Stimulated activated CD4-positive, alpha-beta T cell treated with anti-CD3 and anti-CD28 coated beads, Interleukin-15, amount 100 ng/mL, for 48 hours (primary cell): ENCODE results near the gene SALL1.

Experiments
- DNase-seq, 2 donors: peaks; one replicate each; pipeline ENCODE4 v3.0.0-alpha.2; 2020; ENCODE audit warnings: low read depth in 2 of 2

SALL1 gene

DNA sequence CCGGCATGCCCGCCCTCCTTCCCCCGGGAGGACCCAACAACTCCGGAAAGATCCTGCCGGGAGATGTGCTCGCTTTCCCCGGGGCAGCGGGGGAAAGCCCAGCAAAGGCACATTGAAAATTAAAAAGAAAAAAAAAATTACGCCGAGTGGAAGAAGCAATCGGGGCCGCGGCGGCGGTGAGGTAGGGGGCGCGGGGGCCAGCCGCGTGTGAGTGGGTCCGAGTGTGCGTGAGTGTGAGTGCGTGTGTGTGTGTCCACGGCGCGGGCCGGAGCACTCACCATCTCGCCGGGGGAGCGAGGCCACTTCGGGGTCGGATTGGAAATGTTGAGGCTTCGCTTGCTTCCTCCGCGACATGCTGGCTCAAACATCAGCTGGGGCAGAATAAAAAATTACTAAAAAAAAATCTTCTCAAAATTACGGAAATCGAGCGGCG is at the start of gene SALL1:
Gene SALL1, minus strand, starts transcription at position 383 of the 433 bp plus-strand sequence. Its CDS starts 29 bp downstream, at position 354.
- DNase-seq: no peak

DNA sequence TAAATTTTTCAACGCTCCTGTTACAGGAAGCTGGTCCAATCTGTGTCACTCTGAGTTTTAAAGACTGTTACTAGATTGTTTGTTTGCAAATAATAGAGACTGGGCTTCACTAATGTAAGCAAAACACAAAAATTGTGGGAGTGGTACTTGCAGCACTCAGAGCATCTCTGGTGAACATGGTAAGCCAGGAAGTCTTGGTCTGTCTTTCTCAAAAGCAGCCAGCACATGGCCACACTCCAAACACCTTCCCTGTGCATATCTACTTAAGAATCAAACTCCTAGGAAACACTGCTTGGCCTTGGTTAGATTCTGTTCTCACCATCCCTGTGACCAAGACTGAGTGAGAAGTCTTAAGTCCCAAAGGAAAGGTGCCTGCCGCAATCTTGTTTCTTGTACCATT is 49.7 kb upstream of the SALL1 start:
- no peak for DNase-seq

DNA sequence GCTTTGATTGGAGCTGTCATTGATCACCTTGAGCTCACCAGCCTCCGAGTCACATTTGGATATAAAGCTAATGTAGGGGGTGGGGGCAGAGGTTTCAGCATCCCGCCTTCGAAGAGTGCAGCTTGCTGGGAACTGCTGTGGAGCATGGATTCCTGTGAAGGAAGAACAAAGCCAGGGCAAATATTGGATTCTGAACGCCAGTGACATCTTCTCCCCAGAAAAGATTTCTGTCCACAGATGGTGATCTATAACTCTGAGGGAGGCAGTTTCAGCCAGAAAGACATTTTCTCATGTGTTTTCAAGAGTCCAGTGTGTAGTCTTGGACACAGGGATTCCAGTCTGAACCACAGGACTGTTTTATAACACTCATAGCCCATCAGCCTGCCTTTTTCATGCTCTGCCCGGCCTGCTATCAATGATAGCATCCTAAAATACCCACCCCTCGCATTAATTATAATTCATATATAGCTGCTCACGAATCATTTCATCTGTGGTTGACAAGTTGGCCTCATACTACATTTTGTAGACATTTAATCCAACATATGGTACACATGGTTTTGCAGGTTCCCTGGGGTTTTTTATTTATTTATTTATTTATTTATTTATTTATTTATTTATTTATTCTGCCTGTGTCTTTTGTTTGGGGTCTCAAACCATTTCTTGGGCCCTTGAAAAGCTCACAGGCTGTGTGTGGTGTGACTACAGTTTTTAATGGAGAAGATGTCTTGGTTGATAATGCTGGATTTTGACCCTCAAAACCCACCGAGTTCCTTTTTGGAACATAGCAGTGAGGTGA is 47.1 kb upstream of the SALL1 start:
- no peak for DNase-seq

DNA sequence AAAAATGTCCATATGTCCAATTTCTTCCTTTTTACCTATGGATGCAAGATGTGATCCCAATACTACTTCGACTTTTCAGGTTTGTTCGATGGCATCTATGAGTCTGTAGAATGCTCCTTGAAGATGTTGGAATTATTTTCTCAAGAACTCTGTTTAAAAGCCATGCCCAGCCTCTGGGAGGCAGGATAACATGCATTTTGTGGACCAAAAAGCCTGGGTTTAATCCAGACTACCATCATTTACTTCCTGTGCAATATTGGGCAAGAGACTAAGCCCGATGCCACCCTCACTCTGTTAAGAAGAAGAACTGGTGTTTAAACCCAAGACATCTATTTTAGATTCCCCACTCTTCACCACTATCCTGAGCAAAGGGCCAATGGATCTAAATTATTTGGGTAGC is 42.8 kb upstream of the SALL1 start:
- DNase-seq: no peak

DNA sequence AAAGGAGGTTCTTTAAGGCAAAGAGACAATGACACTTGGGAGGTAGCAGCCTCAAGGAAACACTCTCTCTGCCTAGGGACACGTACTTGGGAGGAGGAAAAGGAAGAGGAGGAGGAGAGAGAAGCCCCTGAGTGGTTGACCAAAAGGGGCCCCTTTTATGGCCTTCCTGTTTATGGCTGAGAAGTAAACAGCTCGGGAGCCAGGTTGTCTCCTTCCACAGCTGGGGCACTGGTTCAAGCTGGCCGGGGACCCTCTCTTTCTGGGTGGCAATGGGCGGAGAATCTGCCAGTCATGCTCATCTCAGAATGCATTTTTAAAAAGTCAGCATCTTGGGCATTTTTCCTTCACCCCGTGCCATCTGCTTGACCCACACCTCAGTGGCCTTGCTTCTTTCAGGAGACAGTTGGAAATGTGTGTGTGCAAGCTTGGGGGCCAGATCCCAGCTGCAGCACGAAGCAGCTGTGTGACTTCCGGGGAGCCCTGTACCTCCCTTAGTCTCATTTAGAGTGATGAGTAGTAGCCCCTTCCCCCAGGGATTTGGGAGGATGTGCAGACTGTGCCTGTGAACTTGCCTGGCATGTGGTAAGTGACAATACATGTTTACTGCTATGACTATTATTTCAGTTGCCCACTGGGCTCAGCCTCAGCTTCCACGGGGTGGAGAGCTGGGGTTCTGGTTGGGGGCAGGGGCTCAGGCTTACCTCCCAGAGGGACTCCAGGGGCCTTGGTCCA is 33.8 kb upstream of the SALL1 start:
- no peak for DNase-seq

DNA sequence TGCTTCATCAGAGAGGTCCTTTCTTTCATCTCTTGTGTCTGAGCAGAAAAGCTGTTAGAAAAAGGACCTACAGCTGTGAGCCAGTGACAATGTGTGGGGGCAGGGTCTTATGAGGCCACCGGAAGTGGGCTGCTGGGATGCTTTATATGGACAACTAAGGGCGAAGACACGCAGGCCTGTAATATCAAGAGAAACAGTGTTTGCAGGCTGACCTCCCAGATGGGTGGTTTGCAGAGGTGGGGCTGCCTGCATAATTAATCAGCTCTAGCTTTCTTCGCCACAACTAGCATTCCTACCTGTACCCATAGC is 30.4 kb upstream of the SALL1 start:
- no peak for DNase-seq

DNA sequence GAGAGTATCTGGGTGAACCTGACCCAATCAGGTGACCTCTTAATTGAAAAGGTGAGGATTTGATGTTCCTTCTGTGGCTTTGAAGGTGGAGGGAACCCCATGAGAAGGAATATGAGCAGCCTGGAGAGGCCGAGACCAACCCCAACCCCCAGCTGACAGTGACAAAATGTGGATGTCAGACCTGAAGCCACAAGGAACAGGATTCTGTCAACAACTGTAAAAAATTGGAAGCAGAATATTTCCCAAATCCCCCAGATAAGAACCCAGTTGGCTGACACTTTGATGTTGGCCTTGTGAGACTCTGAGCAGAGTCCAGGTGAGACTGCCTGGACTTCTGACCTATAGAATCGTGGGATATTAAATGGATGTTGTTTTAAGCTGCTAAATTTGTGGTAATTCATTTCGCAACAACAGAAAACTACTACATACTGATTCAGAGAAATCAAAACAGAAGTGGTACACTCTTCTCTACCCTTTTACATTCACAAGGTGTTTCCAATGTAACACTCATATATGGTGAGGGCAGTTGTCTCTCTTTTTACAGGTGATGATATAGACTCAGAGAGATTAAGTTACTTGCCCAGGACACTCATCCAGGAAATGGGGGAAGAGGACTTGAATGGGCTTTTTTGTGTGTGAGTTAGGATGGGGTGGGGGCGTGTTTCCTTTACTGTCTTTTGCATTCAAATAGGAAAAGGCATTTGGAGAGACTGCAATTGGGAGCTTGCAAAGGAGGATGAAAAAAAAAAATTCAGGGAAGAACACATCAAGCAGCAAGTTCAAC is 29.8 kb upstream of the SALL1 start:
- DNase-seq: no peak

DNA sequence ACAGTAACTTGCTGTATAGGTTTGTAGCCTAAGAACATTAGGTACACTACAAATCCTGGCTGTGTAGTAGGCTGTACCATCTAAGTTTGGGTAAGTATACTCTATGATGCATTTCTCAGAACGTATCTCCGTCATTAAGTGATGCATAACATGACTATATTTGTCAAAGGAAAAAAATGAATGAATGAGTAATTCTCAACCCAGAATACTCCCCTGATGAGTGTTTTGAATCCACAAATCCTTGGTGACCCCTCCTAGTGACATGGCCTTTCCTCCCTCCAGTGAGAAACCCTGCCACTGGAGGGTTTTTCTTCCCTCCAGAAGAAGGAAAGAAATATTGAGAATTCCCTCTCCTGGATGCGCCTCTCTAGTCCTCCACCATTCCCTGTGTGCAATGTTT is 24.0 kb upstream of the SALL1 start:
- DNase-seq: no peak

DNA sequence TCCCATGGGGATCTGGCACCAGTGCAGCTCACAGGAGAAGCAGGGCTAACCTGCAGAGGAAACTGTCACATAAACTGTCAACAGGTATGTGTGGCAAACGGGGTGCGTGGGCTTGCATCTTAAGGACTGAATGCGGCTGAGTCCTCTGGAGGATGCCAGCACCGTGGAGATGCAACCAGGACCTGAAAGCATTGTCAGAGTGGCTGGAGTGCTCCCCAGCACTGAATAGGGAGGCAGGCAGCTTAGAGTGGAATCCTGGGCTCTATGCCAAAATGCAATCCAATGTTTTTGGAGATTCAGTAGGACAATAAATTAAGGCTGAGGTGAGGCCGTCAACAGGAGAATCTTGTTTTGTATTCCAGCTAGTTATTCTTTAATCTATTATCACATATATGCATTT is 21.3 kb upstream of the SALL1 start:
- DNase-seq: no peak

DNA sequence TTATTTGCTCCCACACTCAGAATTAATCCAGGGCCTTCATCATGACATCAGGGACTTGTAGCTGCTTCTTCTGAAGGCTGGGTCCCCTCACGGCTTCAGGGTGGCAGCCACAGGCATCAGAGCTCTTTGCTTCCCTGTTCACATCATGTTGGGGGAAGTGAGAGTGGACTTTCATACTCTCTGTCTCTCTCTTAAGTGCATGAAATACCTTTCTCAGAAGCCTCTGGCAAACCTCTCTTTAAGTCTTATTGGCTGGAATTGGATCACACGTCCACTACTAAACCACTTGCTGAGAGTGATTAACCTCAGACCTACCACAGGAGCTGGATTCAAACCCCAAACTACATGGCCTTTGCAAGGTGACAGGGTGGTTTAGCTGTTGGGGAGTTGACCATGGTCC is 17.7 kb upstream of the SALL1 start:
- DNase-seq: no peak

DNA sequence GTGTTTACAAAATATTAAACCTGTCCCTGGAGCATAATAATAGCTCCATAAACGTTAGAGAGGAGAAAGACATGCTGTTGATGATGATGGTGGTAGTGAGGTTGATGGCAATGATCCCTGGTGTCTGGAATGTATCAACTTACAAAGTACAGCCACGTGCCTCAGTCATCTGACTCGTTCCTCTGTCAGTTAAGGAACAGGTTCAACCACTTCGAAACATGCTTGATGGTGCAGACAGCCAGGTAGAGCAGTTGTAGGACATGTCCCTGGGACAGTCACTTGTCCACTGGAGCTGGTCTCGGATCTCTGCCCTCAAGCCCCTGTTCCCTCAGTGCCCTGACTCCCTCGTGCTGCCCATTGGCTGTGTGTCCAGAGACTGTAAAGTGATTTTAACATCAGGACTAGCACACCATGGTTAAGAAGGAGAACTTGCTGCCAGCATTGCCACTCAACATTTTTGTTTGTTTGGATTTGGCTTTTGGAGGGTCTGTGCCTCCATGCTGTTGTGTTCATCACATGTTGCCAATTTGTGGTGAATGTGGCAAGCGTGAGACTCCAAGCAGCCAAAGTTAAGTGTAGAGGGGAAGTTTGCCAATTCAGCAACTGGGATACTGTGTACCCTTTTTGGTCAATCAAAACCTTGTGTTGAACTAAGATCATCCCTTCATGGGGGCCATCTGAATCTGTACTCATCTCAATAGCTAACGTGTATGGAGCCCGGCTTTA is 16.3 kb upstream of the SALL1 start:
- no peak for DNase-seq

DNA sequence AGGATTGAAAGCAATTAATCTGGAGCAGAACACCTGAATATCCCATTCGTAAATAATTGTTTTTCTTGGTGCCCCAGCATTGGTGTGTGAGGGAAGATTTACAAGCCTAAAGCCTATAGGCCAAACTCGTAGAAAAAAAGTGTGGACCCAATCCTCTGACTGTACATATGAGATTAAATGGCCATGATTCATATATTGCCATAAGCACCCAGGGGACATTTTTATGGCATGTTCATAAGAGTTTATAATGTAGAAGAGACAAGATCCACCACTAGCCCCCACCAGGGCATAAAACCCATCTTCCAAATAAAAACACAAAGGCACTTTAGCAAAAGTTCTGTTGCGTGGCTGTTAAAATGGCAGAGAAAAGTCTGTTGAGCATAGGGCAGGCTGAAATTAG is 15.5 kb upstream of the SALL1 start:
- DNase-seq: no peak

DNA sequence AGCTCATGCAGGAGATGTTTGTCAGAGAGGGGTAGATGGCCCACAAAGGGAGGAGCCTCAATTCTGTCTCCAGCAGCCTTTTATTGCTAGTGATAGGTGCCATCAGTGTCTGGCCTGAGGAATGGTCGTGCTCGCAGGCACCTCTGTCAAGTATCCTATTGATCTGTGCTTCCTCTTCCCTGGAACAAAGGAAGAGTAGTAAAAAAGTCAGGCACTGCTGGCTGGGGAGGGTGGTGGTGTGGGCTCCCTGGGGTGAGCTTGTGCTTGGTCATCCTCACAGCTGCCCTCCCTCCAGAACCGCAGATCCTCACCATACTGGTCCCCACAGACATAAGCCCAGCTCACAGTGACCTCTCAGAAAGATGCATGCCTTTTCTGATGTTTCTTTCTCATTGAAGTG is 15.0 kb upstream of the SALL1 start:
- DNase-seq: no peak

DNA sequence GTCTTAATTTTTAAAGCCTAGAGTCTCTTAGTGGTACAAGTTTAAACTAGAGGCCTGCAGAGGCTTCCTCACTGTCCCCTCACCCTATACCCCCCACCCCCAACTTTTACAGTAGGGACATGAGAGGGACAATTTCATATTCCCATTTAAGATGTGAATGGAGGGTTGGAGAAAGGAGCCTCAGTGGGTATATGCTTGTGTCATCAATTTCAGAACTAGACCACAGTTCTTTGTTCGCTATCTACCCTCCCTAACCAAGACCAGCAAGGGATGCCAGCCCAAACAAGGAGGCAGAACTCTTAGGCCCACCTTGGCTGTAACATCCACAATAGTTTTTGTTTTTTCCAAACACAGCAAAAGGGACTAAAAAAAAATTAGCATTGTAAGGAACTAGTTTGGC is 14.0 kb upstream of the SALL1 start:
- no peak for DNase-seq

DNA sequence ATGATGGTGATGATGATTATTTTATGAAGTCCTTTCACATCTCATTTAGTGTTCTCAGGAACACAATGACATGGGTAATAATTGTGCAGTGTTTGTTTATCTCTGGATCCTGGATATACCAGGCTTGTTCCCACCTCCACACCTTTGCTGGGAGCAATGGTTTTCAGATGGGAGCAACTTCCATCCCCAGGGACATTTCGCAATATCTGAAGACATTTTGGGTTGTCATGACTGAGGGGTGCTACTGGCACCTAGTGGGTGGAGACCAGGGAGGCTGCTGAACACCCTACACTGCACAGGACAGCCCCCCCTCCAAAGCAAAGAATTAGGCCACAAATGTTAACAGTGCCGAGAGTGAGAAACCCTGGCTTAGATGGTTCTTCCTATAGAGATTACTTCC is 13.5 kb upstream of the SALL1 start:
- no peak for DNase-seq

DNA sequence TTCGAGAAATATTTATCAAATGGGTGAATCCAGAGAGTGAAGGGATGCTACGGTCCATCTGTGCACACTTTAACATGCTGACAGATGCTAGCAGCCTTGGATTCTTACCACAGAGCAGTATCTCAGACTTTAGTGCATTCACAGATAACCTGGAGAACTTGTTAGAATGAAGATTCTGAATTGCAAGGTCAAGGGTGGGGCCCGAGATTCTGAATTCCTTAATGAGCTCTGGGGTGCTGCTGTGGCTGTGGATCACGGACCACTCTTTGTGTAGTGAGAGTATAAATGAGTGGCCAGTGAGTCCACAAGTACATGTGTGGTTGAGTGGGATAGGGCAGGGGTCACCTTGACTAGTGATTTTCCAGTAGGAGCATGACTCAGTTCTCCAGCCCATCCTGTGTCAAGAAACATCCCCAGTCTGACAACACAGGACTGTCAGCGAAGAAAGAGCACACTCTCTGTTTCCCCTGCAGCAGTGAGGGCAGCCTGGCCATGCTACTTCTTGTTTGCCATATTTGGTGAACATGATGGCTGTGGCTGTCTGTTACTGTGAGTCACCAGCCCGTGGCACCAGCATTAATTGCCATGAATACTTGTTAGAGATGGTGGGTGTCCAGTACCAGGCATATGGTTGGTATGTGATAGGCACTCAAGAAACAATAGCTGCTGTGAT is 13.0 kb upstream of the SALL1 start:
- DNase-seq: no peak

DNA sequence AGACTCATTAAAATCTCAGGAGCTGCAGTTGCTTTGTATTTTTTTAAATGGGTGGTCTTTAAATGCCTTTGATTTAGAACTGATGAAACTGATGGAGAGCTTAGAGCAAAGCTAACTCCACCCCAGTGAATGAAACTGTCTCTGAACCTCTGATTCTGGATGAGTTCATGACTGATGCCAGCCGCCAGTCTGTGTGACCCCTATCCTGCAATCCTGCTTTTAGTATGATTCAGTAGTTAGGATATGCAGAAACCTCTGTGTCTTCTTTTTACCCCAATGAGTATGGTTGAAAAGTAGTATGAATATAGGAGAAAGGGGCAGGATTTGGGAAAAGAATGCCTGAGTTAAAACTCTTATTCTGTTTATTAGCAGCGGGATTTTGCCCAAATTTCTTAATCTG is 12.3 kb upstream of the SALL1 start:
- no peak for DNase-seq

DNA sequence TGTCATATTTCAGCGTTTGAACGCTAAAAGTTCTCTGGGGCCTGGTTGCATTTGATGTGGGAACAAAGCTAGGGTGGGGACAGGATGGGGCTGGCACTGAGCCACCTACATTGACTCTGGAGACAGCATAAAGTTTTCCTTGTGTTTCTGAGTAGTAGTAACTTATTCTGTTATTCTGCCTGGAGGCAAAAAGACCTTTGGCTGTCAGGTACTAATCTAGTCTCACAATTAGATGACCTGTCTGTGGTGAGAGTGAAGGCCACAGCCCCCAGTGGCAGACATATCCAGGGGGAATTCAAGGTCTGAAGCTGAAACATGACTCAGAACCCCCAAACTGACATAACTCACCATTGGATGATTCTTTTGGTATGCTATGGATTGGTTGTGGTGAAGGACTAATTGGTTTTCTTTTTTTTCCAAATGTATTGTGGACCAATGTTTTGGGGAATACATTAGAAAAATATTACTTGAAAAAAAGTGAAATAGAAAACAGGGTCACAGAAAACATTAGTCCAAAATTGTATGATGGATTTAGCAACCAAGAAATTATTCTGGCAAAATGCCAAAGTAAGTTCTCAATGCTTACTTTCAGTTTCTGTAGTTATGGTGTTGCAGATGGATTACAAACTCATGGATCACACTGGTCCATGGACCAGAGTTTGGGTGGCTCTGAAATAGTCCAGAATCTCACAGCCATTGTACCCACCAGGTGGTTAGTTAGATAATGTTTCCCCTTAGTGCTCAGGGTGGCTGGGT is 10.5 kb upstream of the SALL1 start:
- DNase-seq: no peak

DNA sequence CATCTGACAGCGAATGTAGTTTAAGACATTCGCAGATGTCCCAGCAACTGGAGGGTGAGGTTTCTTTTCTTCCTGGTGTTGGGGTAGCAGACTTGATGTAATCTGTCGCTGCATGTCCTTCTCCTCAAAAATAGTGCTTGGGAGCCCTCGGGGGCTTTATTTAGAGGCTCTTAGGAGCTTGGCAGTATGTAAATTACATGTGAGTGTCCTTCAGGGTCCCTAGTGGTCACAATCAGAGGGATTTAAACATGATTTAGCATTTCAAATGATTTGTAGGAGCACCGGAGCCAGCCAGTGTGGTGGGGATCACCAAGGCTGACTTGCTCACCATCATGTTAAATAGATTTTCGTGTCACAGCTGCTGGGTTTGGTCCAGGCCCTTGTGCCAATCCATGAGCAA is 8.8 kb upstream of the SALL1 start:
- no peak for DNase-seq

DNA sequence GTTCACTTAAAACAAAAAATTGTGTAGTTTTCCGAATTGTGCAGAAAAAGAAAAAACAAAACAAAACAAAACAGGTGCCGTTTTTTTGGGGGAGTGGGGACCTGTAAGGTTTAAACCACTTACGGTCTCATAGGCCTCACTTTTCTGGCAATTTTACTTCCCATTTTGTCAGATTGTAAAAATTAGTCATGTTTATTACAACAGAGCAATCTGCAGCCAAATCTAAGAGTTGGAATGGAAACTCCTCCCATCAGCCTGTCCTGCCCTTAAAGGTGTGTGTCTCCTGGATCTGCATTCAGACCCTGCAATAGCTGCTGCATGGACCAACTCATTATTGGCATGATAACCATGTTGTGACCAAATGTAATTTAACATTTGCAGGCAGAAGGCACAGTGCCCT is 8.2 kb upstream of the SALL1 start:
- DNase-seq: no peak

DNA sequence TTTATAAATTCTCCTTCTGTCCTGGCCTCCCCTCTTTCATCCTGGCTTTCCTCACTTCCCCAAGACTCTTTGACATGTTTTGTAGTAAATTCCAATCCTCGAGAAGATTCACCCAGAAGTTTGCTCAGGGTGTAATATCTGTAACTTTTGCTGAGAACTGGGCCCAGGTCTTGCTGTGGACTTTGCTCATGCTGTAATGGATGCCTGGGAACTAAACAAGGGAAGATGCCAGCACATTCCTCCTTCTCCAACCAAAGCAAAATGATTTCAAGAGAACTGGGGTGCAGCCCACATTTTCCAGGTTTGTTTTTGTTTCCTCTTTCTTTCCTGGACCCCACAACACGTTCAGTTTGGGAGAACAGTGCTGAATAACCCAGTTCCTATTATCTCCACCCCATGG is 6.6 kb upstream of the SALL1 start:
- DNase-seq: no peak
